WI38 (cell line): ENCODE results near the gene NAT16.

Experiments used
- H3K4me3 ChIP-seq: 2 replicates; pipeline ENCODE4 v1.5.1; 2011; ENCODE audit warnings: low read depth, mild to moderate bottlenecking, control low read depth, low read length
- CTCF ChIP-seq: IDR thresholded peaks from 2 replicates; pipeline ENCODE4 v1.5.1; 2012; ENCODE audit warnings: low read depth, mild to moderate bottlenecking, control low read depth, low read length

Gene NAT16

GRCh38 chr7:101174322-101174854 is 5.7 kb downstream of the NAT16 start:
- H3K4me3 ChIP-seq: no peak overlapping the region
- no peak for TF ChIP-seq CTCF

GRCh38 chr7:101173752-101174244 is 6.3 kb downstream of the NAT16 start:
- no peak for TF ChIP-seq CTCF
- peak overlapping the region; percentile 32; the same call in 1 of the 2 replicates for H3K4me3 ChIP-seq

DNA sequence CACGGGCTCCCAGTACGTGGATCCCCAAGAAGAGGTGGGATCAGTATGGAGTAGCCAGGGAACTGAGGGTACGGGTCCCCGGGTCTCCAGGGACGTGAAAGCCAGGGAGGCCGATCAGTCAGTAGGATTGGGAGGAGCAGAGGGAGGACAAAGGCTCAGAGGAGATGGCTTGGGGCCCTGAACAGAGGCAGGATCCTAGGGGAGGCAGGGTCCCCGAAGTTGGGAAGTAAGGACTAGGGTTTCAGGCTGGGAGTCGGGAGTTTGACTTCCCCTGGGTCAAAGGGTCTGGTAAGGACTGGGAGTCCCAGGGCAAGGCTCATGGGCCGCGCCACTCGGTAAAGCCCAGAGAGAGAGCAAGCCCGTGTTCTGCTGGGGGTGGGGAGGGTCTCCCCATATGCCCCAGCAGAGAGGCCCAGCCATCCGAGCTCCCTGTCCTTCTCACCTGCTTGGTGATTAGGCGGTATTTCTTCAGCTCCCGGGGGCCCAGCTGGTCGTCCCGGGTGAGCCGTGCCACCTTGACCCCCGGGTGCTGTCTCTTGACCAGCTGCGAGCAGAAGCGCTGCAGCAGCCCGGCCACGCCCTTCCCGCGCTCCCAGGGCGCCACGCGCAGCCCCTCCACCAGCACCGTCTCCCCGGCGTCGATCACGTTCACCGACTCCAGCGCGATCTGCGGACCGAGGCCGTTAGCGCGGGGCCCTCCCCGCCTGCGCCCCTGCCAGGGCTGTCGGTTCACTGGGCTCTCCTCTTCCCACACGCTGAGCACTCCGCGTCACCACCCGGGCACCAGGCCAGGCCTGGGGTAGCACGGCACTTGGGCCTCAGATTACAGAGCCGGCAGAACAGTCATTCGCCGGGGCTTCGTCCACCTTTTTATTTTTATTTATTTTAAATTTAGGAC is 7.0 kb downstream of the NAT16 start:
- peak overlapping the region; percentile 32 for H3K4me3 ChIP-seq
- no peak for TF ChIP-seq CTCF

- TF ChIP-seq CTCF: no peak
- H3K4me3 ChIP-seq: no peak overlapping the region
These were observed 7.9 kb downstream of the NAT16 start for GRCh38 chr7:101172005-101172853.

- TF ChIP-seq CTCF: peak; percentile 33
- H3K4me3 ChIP-seq: no peak overlapping the region
These were observed 8.7 kb downstream of the NAT16 start for GRCh38 chr7:101171442-101171837.

GRCh38 chr7:101170617-101171441 is 9.3 kb downstream of the NAT16 start:
- no peak overlapping the region for H3K4me3 ChIP-seq
- no peak for TF ChIP-seq CTCF
